ENCODE measurements around the gene DSCAM.

DSCAM gene

DNA sequence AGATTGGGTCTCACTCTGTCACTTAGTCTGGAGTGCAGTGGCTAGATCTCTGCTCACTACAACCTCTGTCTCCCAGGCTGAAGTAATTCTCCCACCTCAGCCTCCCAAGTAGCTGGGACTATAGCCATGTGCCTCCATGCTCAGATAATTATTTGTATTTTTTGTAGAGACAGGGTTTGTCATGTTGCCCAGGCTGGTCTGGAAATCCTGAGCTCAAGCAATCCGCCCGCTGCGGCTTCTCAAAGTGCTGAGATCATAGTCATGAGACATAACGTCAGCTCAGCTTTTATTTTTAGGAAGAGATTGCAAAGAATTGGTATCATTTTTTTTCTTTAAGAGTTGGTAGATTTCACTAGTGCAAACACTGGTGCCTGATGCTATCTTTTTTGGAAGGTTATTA is 244.9 kb downstream of the DSCAM start:
- DNase-seq: no peak

DNA sequence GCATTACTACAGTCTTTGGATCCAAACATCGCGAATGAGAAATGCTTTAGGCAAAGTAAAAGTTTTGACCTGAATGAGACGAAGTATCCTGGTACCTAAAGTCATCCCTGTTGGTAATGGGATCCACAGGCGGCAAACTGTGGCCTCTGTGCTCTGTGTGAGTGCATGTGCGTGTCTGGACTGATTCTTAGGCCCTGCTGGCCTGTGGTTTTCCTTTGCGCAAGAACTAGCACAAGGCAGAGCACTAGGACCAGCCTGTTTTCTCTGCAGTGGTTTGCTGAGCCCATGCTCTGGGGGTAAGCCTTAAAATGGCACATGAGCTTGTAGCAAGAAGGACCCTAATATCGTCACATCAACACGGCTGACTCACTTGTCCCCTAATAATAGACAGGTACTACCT is 251.2 kb downstream of the DSCAM start:
- no peak for DNase-seq

DNA sequence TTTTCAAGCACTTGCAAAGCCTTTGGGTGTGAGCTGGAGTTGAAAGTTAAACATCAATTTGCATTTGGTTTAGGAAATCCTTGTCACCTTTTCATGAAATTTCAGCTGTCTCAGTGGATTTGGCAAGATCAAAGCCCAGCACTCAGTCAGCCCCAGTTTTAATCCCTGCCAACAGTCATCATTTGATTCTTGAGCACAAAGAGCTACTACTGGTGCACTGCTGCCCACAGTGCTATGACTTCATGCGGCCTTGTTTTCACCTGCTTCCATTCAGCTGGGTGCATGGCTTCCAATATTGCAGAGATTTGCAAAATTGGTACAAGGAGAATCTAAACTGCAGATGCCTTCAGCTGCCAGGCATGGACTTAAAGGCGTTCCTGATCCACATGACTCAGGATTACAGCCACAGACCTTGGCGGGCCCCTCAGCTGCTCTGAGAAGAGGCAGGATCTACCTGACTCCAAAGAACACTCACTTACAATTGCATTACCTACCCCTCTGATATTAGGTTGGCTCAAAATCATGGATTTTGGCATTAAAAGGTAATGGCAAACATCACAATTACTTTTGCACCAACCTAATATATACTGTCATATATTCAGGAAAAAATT is 259.1 kb downstream of the DSCAM start:
- DNase-seq: no peak

DNA sequence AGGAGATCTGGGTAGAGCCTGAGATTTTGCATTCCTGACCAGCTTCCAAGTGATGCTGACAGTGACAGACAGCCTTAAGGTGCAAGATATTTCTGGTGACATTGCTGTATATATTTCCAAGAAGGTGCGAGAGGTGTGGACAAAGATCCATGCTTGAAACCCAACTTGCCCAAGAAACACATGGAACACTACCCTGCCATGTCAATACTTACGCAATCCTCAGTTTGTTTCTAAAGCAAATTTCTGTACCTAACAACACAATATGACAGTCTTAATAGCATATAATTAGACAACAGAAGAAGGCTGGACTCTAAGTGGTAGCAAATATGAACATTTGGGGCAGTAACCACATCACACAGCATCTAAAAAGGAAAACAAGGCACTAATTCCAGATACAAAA is 260.4 kb downstream of the DSCAM start:
- DNase-seq: no peak

DNA sequence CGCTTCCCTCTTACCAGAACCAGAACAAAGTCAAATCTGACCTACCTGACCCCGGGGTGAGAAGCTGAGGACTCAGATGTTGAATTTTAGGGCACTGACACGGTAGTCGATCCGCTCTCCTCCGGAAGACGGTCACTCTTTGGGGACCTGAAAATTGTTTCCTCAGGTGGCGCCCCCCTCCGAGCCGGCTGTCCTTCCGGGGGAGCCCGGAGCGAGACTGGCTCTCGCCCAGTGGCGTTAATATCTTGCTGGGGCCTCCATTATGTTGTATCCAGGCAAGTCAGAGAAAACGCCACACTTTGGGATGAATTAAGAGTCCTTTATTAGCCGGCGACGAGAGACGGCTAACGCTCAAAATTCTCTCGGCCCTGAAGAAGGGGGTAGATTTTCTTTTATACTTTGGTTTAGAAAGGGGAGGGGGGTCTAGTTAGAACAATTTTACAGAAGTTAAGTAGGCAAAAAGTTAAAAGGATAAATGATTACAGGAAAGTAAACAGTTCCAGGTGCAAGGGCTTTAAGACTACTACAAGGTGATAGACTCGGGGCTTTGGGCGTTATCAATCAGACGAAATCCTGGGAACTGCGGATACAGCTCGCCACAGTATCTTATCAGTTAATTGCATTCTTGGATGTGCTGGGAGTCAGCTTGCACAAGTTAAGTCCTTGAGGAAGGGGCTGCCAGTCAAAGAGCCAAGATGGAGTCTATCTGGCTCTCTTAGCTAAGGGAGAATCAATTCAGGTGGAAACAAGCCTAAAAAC is 269.5 kb downstream of the DSCAM start:
- DNase-seq: no peak

DNA sequence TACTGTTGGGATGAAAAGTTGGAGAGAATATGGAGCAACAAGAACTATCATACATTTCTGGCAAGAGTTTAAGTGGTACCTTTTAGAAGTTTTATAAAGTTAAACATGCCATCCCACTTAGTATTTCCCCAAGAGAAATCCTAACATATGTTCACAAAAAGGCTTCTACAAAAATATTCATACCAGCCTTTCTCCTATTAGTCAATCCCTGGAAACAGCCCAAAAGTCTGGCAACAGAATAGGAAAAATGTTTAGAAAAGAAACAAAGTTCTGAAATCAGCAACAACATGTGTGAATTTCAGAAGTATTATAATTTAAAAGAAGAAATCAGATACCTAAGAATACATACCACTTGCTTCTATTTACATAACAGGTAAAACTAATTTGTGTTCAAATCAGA is 271.0 kb downstream of the DSCAM start:
- no peak for DNase-seq

DNA sequence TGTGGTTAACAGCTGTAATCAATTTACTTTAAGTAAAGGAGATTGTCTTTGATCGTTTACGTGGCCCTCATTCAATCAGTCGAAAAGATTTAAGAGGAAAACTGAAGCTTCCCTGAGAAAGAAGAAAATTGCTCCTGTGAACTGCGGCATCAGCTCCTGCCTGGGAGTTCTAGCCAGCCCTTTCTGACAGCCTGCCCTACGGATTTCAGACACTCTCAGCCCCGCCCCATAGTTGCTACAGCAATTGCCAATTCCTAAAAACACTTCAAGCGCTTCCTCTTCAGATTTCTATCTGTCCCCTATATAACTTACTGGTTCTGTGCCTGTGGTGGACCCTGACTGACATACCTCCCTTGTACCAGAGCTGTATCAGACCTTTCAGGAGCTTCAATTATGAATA is 277.6 kb downstream of the DSCAM start:
- no peak for DNase-seq

DNA sequence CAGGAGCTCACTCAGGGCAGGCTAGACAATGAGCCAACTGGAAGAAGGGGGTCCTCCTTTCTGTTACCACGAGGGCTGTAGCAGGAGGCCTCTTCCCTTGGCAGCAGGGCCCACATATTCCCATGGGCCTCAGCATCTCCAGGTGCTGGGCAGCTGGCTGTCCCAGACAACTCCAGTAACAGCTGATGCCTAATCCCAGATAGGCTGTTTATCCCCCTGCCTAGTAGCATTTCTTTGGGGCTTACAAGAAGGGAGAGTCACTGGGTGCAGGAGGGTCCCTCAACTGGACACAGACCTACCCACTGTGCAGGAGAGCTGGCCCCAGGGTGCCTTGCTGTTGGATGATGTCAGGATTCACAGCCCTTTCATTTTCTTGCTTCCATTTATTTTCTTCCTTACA is 278.2 kb downstream of the DSCAM start:
- peak; percentile 66 for DNase-seq

DNA sequence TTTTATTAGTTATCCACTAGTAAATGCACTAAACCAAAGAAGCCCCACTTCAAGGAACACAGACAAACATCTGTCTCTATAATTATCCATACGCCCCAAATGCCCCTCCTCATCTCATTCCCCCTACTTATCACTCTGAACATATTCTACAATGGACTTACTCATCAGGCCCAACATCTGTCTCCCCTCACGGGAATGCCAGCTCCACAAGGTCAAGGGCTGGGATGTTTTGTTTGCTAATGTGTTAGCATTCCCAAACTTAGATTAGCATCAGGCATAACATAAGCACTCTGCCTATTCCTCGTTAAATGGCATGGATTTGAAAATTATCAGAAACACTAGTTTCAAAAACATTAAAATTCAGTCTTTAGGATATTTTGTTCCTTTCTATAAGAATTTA is 279.5 kb downstream of the DSCAM start:
- peak; percentile 85 for DNase-seq

DNA sequence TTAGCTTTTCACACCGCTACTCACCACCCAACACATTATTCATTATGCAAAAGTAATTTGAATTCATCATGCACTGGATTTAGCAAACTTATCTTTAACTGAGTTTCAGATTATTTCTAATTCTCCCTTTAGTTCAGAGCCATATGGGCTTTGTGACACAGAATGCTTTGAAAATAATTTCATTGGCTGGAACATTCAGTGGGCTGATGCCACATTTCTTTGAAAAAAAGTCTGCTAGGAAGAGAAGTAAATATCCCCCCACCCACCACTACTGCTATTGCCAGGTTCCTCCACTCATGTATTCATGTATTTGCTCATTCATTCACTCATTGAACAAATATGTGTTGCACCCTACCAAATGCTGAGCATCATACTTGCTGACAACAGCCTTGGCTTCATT is 280.5 kb downstream of the DSCAM start:
- no peak for DNase-seq

DNA sequence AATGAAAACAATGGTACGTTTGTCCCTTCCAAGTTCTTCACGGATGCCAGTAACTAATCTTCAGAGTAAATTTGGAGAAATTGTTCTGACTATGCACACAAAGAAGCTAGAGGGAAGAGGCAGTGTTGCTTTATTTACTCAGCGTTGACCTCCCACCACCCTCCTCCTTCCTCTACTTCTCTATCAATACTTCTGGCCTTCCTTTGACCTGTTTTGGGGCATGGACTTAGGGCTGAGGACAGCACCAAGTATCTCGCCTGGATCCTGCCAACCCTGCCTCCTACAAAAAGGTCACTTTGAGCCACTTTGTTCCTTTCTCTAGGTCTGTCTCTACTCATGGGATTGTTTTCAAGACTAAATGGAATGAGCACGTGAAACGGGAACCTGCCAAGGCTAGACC is 282.6 kb downstream of the DSCAM start:
- DNase-seq: no peak

DNA sequence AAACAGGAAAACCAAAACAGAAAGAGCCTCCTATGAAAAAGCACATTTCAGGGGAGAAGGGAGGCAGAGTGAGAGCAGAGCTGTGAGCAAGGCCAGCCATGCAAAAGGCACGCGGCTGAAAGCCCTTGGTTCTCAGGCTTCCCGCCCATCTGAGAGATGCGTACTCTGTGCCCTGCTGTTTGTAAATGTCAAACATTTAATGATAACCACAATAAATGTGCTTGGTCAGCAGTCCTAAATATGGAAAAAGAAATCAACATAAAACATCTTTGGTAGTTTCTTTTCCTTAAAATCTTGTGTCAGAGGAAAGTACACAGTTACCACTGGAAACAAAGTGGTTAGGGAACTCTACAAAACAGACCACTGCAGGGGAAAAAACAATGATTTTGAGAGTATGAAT is 283.1 kb downstream of the DSCAM start:
- no peak for DNase-seq

DNA sequence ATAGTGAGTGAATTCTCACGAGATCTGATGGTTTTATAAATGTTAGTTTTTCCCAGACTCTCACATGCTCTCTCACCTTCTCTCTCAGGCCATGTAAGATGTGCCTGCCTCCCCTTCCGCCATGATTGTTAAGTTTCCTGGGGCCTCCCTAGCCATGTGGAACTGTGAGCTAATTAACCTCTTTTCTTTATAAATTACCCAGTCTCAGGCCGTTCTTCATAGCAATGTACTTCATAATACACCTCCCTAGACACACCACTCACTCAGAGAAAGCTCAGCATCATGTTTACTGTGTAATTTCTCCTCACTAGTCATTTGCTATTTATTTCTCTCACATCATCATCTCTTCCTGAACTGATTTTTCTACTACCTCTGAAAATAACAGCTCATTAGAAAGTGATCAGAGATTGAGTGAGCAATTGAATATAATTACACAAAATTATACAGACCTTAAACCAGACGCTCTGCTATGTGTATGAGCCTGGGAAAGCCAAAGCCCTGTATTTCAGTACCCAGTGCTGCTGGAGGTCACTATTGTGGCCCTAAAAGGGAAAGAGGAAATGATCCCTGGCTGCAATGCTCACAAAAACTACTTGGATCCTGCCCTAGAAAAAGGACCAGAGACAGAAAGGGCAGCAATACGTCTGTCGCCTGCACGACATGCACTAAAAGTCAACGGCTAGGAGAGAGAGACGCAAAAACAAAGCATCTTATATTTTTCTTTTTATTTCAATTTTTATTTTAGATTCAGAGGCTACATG is 284.5 kb downstream of the DSCAM start:
- no peak for DNase-seq

DNA sequence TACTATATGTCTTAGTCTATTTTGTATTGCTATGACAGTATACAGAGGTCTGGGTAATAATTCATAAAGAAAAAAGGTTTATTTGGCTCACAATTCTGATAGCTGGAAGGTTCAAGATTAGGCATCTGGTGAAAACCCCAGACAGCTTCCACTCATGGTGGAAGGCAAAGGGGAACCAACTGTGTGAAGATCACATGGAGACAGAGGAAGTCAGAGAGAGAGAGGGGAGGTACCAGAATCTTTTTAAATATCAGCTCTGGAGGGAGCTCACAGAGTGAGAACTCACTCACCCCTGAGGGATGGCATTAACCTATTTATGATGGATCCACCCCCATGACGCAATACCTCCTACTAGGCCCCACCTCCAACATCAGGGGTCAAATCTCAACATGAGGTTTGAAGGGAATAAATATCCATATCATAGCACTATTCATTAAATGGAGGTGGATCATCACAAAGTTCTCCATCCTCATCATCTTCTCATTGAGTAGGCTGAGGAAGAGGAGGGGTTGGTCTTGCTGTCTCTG is 290.5 kb downstream of the DSCAM start:
- DNase-seq: no peak

DNA sequence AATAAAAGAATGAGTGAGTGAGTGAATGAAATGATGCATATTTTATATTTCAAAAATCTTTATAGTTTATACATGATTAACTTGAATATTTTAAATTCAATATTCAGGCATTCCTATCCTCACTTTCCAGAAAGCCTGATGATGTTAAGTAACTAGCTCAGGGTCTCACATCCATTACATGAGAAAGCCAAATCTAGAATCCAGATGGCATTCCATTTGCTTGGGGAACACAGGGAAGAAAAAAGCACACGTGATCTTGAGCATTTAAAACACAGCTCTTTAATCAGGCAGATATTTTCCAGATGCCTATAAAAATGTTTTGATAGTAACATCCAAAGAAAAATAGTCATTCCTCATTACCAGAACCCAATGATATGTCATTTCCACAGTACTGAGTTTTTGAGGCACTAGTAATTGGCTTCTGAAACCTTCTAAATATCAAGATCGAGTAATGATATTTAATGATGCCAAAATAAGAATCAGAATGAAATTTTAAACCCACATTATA is 291.9 kb downstream of the DSCAM start:
- DNase-seq: no peak

DNA sequence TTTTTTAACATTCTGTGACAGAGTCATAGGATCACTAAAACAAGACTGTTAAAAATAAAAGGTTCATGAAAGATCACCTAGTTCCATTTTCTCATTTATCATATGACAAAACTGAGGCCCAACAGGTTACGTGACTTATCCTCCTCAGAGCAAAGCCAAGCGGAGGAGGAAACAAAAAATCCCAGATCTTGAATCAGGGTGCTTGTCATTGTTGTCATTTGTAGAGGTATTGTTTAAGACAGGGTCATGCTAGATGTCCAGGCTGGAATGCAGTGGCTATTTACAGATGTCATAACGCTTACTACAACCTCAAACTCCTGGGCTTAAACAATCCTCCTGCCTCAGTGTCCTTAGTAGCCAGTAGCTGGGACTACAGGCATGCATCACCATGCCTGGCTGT is 293.2 kb downstream of the DSCAM start:
- no peak for DNase-seq

DNA sequence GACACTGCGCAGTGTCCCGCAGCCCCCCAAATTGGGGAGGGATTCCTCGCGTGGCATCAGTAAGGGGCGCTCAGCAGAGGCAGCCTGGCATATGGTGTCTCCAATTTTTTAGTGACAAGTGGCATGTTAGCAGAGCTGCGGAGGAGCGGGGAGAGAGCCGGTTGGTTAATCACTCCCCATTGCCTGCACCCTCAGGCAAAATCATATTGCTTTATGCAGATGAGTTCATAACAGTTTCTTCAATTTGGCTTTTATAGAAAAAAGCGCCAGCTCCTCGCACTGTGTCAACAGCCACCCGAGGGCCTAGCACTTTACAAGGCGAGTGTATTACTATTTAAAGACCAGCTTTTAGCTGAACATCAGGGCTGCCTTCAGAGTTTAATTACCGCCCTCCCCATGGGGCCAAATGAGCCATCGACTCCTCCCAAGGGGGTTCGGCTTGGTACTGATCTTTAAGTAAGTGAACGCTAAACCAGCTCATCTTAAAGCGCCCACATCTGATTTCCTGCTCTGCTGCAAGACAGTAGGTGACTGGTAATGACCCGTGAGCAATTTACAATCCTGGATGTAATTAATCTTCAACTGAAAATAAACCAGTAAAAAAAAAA is 298.9 kb downstream of the DSCAM start:
- peak; percentile 92 for DNase-seq

DNA sequence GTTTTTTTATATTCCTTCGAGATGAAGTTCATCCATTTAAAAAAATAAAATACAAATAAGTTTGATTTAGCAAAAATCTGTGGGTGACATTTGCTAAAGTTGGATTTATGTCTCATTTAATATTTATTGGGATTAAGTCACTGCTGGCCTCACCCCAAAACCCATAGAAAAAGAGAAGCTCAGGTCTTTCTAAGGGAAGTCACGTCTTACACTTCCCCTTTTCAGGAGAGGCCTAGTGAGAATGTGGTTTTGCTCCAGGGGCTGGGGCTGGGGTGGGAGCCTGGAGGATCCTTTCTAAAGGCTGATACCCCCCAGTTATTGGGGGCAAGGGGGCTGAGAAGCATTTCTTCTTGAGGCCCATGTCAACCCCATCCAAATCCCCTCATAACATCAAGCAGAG is 300.3 kb downstream of the DSCAM start:
- DNase-seq: no peak

DNA sequence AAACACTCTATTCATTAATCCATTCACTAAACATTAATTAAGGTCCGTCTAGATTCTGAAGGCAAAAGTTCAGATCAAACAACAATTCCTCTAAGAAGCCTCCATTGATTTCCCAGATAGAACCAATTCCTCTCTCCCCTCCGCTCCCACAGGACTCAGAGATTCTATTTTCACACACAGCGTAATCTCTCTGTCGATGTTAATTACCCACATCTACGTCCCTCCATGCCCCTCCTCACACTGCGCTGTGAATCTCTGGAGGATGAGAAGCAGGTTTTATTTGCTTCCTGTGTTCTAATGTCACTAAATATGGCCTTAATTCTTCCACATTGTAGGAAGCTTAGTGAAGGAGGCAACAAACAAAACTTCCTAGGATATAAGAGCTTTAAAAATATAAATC is 306.7 kb downstream of the DSCAM start:
- no peak for DNase-seq

DNA sequence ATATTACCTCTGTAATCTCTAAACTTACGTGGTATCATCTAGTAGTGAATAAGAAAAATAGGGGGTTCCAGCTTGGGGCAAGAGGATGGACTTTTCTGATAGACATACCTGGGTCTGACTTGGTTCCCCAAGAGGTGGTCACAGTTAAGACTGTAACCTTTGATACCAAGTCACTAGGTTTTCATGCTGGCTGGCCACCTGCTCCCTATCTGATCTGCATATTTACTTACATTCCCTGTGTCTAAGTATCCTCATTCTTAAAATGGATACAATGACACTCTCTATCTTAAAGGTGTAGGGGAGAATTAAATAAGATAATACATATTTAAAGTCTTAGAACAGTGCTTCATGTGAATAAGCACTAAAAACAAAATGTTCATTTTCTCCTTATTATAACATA is 312.1 kb downstream of the DSCAM start:
- DNase-seq: no peak

DNA sequence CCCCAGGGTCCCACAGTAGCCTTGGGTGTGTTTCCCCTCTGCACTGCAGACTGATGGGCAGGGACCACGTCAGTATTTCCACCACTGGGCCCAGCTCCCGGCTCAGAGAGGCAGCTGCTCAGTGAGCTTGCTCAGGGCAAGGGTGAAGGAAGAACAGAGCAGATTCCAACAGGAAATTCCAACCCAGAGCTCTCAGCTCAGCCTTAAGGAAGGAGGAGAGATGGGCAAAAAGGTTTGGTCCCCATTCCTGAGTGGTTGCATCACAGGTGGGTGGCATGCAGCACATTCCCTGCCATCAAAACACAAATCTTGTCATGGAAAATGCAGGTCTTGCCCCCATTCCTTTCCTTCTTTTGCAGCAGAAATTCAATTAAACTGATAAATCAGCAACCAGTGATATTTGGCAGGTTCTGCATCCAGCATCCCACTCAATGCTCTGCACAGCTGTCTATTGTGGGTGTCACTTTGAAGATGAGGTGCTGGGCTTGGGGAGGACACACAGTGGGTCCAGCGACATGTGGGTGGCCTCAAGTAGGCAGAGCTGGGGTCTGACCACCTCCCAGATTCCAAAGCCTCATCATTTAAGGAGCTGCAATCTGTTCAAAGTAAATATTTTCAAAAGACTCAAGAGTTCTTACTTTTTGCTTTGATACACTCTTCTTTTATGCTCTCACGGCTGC is 315.4 kb downstream of the DSCAM start:
- no peak for DNase-seq

DNA sequence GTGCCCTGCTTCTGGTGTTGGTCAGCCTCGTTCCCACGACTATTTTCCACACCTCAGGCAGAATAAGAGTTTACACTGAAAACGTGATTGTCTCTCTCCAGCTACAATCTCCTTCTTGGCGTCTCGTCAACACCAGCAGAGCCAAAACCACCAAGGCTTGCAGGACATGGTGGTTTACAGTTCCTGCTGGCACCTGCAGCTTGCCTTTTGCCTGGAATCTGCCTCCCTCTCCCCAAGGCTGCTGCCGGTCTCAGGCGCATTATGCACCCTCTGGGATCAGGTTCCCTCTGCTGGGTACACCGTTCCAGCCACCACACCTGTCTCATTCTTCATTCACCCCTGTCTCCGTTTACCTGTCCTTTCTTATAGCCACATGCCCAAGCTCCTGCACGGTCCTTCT is 315.9 kb downstream of the DSCAM start:
- no peak for DNase-seq

DNA sequence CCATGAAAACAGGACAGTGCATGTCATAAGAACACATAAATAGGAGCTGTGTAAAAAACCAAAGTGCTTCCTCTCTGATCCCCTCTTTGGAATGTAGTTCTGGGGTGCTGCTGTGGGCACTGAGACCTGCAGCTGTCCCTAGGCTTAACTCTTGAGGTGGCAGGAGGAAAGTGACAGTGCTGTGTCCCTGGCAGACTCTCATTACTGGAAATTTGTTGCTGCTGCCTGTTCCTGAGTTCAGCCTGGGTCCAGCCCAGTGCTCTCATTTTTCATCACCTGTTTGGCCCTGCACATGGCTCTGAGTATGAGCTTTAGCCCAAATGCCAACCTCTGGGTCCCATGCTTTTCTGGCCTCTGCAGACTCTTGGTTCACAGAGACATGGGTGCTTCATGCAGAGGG is 329.3 kb downstream of the DSCAM start:
- no peak for DNase-seq

All from NCI-H524 treated with DMSO at 0.1 percent for 48 hours (cell line).